SK-N-MC (cell line): ENCODE results near the gene ATXN10.
"Not testable (repeated sequence)": the region's sequence is repeated elsewhere in the genome, so short reads cannot be mapped to it uniquely, and the experiment has no call there.

Experiments
- DNase-seq: peaks from one replicate; pipeline ENCODE4 v3.0.0-alpha.2; 2011; ENCODE audit warnings: low read depth, low spot score
- H3K27ac ChIP-seq: fragments of 200-600 bp; sonication (generic); 2 replicates; pipeline ENCODE4 v1.5.1; 2016; ENCODE audit warnings: mixed run types
- H3K36me3 ChIP-seq: fragments of 200-600 bp; sonication (generic); 2 replicates; pipeline ENCODE4 v1.6.1; 2017; ENCODE audit warnings: antibody characterized with exemption, low read length, mixed read lengths; ENCODE audit not compliant: insufficient read depth
- H3K4me3 ChIP-seq: fragments of 200-600 bp; sonication (generic); 2 replicates; pipeline ENCODE4 v1.5.1; 2016
- H3K9ac ChIP-seq: fragments of 200-600 bp; sonication (generic); 2 replicates; pipeline ENCODE4 v1.8.0; 2017; ENCODE audit warnings: mixed run types, mixed read lengths; ENCODE audit not compliant: insufficient read length
- H3K9me3 ChIP-seq: fragments of 200-600 bp; sonication (generic); 2 replicates; pipeline ENCODE4 v1.6.1; 2017; ENCODE audit warnings: low read depth, mild to moderate bottlenecking, antibody characterized with exemption, low read length, moderate library complexity, mixed read lengths
- EZH2 ChIP-seq: fragments of 200-600 bp; sonication (generic); IDR thresholded peaks from one replicate; pipeline ENCODE4 v1.6.1; 2017; ENCODE audit warnings: antibody characterized with exemption
- FOXP2 ChIP-seq: optimal IDR thresholded peaks from 2 replicates; pipeline ENCODE3; 2011; ENCODE audit warnings: mild to moderate bottlenecking, moderate library complexity; ENCODE audit not compliant: insufficient read depth; ENCODE audit errors: extremely low read length, control extremely low read depth
- POLR2AphosphoS5 ChIP-seq: IDR thresholded peaks from 2 replicates; pipeline ENCODE4 v1.6.1; 2012; ENCODE audit warnings: mild to moderate bottlenecking, low read depth, low read length, borderline replicate concordance

The ATXN10 gene

DNA sequence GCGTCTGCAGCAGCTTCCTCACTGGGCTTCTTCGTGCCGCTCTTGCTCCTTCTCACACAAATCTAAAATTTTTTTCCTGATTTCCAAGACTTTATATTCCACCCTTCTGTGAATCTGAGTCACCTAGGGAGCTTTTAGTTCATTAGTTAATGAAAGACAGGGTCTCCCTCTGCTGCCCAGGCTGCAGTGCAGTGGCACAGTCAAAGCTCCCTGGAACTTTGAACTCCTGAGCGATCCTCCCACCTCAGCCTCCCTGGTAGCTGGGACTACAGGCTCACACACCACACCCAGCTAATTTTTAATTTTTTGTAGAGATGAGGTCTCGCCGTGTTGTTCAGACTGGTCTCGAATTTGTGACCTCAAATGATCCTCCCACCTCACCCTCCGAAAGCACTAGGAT is 116.9 kb downstream of the ATXN10 start:
- H3K36me3 ChIP-seq, result peaks cover 20% of the 10 kb centered on the region
- TF ChIP-seq EZH2, result no peak
- TF ChIP-seq FOXP2, result no peak
- no peak for TF ChIP-seq POLR2AphosphoS5

GRCh38 chr22:45790401-45790800 is 118.8 kb downstream of the ATXN10 start:
- Histone ChIP-seq H3K4me3 (no peak overlapping the region), H3K9me3 (no peaks in the 10 kb centered on the region), H3K9ac (no peak overlapping the region), H3K36me3 (peaks cover 35% of the 10 kb centered on the region), H3K27ac (no peak overlapping the region)
- no peak for DNase-seq
- TF ChIP-seq EZH2 (no peak), POLR2AphosphoS5 (no peak), FOXP2 (no peak)

More for the DNA sequence above, 116.9 kb downstream of the ATXN10 start:
- Histone ChIP-seq H3K4me3 (no peak overlapping the region), H3K27ac (no peak overlapping the region), H3K9ac (no peak overlapping the region), H3K9me3 (no peaks in the 10 kb centered on the region)
- no peak for DNase-seq

DNA sequence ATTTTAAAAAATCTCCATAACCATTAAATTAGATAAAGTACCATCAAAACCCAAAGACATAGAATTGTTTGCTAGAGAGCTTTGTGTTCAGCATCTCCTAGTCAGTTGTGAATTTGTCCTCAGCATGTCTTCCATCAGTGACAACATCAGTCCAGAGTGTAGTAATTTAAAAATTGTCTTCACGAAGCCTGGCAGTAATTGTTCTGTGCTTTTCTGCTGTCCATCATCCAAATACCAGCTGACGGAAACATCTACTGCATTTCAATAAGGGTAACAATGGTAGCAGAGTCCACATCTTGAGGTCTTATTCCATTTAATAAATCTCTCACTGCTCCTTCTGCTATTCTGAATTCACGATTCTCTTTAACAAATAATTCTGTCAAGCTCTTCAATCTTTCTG is 121.5 kb downstream of the ATXN10 start:
- Histone ChIP-seq H3K9me3 (no peaks in the 10 kb centered on the region; the same call in 1 of the 2 replicates), H3K27ac (no peak overlapping the region), H3K36me3 (peaks cover 61% of the 10 kb centered on the region), H3K9ac (no peak overlapping the region), H3K4me3 (no peak overlapping the region)
- TF ChIP-seq FOXP2 (no peak), EZH2 (no peak), POLR2AphosphoS5 (no peak)
- DNase-seq, result no peak

- Histone ChIP-seq H3K36me3 (peaks cover 66% of the 10 kb centered on the region), H3K4me3 (no peak overlapping the region), H3K9ac (no peak overlapping the region), H3K27ac (no peak overlapping the region), H3K9me3 (no peaks in the 10 kb centered on the region; the same call in 1 of the 2 replicates)
- no peak for DNase-seq
- TF ChIP-seq EZH2 (no peak), FOXP2 (no peak), POLR2AphosphoS5 (no peak)
Observed at GRCh38 chr22:45793892-45794291, 122.3 kb downstream of the ATXN10 start.

- H3K9me3 ChIP-seq, H3K4me3 ChIP-seq, H3K27ac ChIP-seq, DNase-seq, H3K9ac ChIP-seq: not testable (repeated sequence)
- H3K36me3 ChIP-seq, result peaks cover 72% of the 10 kb centered on the region
Observed at GRCh38 chr22:45796009-45796408, 124.4 kb downstream of the ATXN10 start.

- Histone ChIP-seq H3K9ac (no peak overlapping the region), H3K4me3 (no peak overlapping the region), H3K36me3 (peaks cover 52% of the 10 kb centered on the region), H3K27ac (no peak overlapping the region), H3K9me3 (no peaks in the 10 kb centered on the region; the same call in 1 of the 2 replicates)
- TF ChIP-seq POLR2AphosphoS5 (no peak), EZH2 (no peak), FOXP2 (no peak)
- DNase-seq, result no peak
Observed at GRCh38 chr22:45799291-45799690, 127.7 kb downstream of the ATXN10 start.

DNA sequence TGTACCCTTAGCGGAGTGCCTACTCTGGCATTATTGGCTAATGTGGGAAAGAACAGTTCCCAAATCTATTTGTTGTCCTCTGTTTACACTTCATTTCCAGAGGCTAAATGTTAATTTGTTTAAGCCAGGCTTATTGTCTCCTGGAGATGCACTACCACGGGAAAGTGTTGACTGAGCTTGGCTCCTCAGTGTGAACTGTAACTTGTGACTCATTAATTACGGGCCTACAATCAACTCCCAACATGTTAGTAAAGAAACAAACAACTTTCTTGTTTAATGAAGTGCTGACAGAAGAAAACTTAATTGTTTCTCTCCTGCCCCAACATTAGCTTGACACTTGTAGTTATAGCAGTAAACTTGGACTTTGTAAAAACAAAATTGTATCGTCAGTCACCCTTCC is 130.4 kb downstream of the ATXN10 start:
- Histone ChIP-seq H3K9me3 (no peaks in the 10 kb centered on the region), H3K4me3 (no peak overlapping the region), H3K27ac (no peak overlapping the region; the same call in 1 of the 2 replicates), H3K9ac (no peak overlapping the region), H3K36me3 (peaks cover 32% of the 10 kb centered on the region)
- DNase-seq, result no peak
- TF ChIP-seq FOXP2, result no peak
- no peak for TF ChIP-seq EZH2
- no peak for TF ChIP-seq POLR2AphosphoS5

GRCh38 chr22:45804319-45804985 is 132.8 kb downstream of the ATXN10 start:
- H3K27ac ChIP-seq, result no peak overlapping the region; the same call in 1 of the 2 replicates
- peaks cover 28% of the 10 kb centered on the region for H3K36me3 ChIP-seq
- H3K9ac ChIP-seq, result no peak overlapping the region
- TF ChIP-seq FOXP2 (no peak), POLR2AphosphoS5 (no peak), EZH2 (no peak)
- H3K9me3 ChIP-seq, result no peaks in the 10 kb centered on the region
- DNase-seq, result no peak
- H3K4me3 ChIP-seq, result no peak overlapping the region

DNA sequence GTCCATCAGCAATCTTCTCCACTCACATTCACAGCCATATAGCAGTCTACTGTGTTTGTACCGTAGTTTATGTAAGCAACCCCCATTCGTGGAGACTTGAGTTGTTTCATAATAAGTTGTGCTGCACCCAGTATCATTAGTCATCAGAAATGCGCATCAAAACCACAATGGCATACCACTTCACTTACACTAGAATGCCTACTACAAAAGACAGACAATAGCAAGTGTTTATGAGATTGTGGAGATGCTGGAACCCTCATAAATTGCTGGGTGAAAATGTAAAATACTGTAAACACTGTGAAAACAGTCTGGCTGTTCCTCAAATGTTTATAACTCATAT is 133.3 kb downstream of the ATXN10 start:
- TF ChIP-seq POLR2AphosphoS5 (no peak), EZH2 (no peak), FOXP2 (no peak)
- no peak overlapping the region for H3K9ac ChIP-seq
- H3K4me3 ChIP-seq, result no peak overlapping the region
- no peaks in the 10 kb centered on the region for H3K9me3 ChIP-seq
- DNase-seq, result no peak
- no peak overlapping the region; the same call in 1 of the 2 replicates for H3K27ac ChIP-seq
- H3K36me3 ChIP-seq, result peaks cover 28% of the 10 kb centered on the region
